IMR-90 (cell line): Measurements from ENCODE around the gene GDNF. TPM values are rescaled to one million over a fixed set of nuclear protein-coding genes. Genes with fewer than 3 reads are reported as not detected.

Experiments used
- ATAC-seq: fragments of 200-7000 bp; cut with Tn5 transposase; 2 replicates; pipeline ENCODE4 v1.9.1; 2020; ENCODE audit warnings: low read depth, mild to moderate bottlenecking, moderate library complexity
- BruUV-seq: library from RNA; stranded (reverse); fragments of 400-500 nt; replicated peaks from 2 replicates; lab custom pipeline; 2021; lab: Mats Ljungman, UMichigan
- CTCF ChIA-PET: fragments of 300-600 bp; formaldehyde crosslinking; extraction: SDS; loops from one replicate; lab custom pipeline; 2021; ENCODE audit warnings: antibody characterized with exemption; lab: Yijun Ruan, JAX
- POLR2A ChIA-PET: fragments of 300-600 bp; sonication (Branson Sonifier 250); formaldehyde crosslinking; loops from one replicate; lab custom pipeline; 2022; ENCODE audit warnings: antibody characterized with exemption; ENCODE audit not compliant: unreplicated experiment; lab: Charles Lee
- DNase-seq: peaks from one replicate; pipeline ENCODE4 v3.0.0; 2013
- H2AFZ ChIP-seq: replicated peaks from 2 replicates; pipeline ENCODE3; 2013; ENCODE audit warnings: low read length, mild to moderate bottlenecking; ENCODE audit not compliant: poor library complexity
- H2AK5ac ChIP-seq: 2 replicates; pipeline ENCODE4 v1.6.1; 2013; ENCODE audit warnings: low read depth, low read length, inconsistent platforms
- H2AK9ac ChIP-seq: replicated peaks from 2 replicates; pipeline ENCODE3; 2013; ENCODE audit warnings: mild to moderate bottlenecking, low read depth, low read length, moderate library complexity; ENCODE audit not compliant: poor library complexity
- H2BK120ac ChIP-seq: 2 replicates; pipeline ENCODE4 v1.6.1; 2013; ENCODE audit warnings: low read depth, low read length, inconsistent platforms
- H2BK15ac ChIP-seq: 3 replicates; pipeline ENCODE4 v1.6.1; 2013; ENCODE audit warnings: low read depth, low read length, inconsistent platforms
- H2BK20ac ChIP-seq: 2 replicates; pipeline ENCODE4 v1.6.1; 2013; ENCODE audit warnings: low read depth, mild to moderate bottlenecking, inconsistent platforms, low read length, moderate library complexity
- H2BK5ac ChIP-seq: 2 replicates; pipeline ENCODE4 v1.6.1; 2013; ENCODE audit warnings: mild to moderate bottlenecking, low read depth, low read length, inconsistent platforms; ENCODE audit not compliant: poor library complexity, severe bottlenecking
- H3K14ac ChIP-seq: replicated peaks from 2 replicates; pipeline ENCODE4 v1.6.1; 2013; ENCODE audit warnings: low read depth, low read length, inconsistent platforms
- H3K18ac ChIP-seq: 2 replicates; pipeline ENCODE4 v1.6.1; 2013; ENCODE audit warnings: low read depth, low read length, control low read depth
- H3K23ac ChIP-seq: 2 replicates; pipeline ENCODE4 v1.6.1; 2013; ENCODE audit warnings: low read depth, low read length, inconsistent platforms
- H3K27ac ChIP-seq: 2 replicates; pipeline ENCODE4 v1.5.1; 2013; ENCODE audit warnings: mild to moderate bottlenecking, control low read depth, low read length; ENCODE audit not compliant: insufficient read depth
- H3K27me3 ChIP-seq: 2 replicates; pipeline ENCODE4 v1.6.1; 2013; ENCODE audit warnings: low read length; ENCODE audit not compliant: control insufficient read depth, insufficient read depth
- H3K36me3 ChIP-seq: 2 replicates; pipeline ENCODE4 v1.6.1; 2013; ENCODE audit warnings: low read length, mixed read lengths; ENCODE audit not compliant: control insufficient read depth, insufficient read depth
- H3K4ac ChIP-seq: 2 replicates; pipeline ENCODE4 v1.6.1; 2013; ENCODE audit warnings: low read depth, low read length, inconsistent platforms
- H3K4me1 ChIP-seq: 2 replicates; pipeline ENCODE4 v1.6.1; 2013; ENCODE audit warnings: low read length, mixed read lengths; ENCODE audit not compliant: control insufficient read depth, insufficient read depth
- H3K4me2 ChIP-seq: 2 replicates; pipeline ENCODE4 v1.6.1; 2013; ENCODE audit warnings: low read depth, mild to moderate bottlenecking, control low read depth, low read length, moderate library complexity
- H3K4me3 ChIP-seq: 2 replicates; pipeline ENCODE4 v1.5.1; 2013; ENCODE audit warnings: low read depth, mild to moderate bottlenecking, control low read depth, low read length, moderate library complexity; ENCODE audit not compliant: insufficient read depth
- H3K56ac ChIP-seq: 2 replicates; pipeline ENCODE4 v1.6.1; 2013; ENCODE audit warnings: low read length, inconsistent platforms; ENCODE audit not compliant: insufficient read depth; ENCODE audit errors: extremely low read depth
- H3K79me1 ChIP-seq, 2 experiments: 2 replicates each; pipeline ENCODE4 v1.6.1; 2013; ENCODE audit warnings: low read length in 2 of 2, inconsistent platforms in 1 of 2, low read depth in 1 of 2
- H3K9ac ChIP-seq: 2 replicates; pipeline ENCODE4 v1.6.1; 2013; ENCODE audit warnings: low read depth, low read length, control low read depth
- H3K9me1 ChIP-seq: 2 replicates; pipeline ENCODE4 v1.6.1; 2013; ENCODE audit warnings: low read length, inconsistent platforms; ENCODE audit not compliant: insufficient read depth
- H3K9me3 ChIP-seq: 2 replicates; pipeline ENCODE4 v1.6.1; 2013; ENCODE audit warnings: low read length; ENCODE audit not compliant: control insufficient read depth, insufficient read depth
- H4K20me1 ChIP-seq: 2 replicates; pipeline ENCODE4 v1.6.1; 2013; ENCODE audit warnings: low read length, inconsistent platforms; ENCODE audit not compliant: insufficient read depth
- H4K5ac ChIP-seq: 2 replicates; pipeline ENCODE4 v1.6.1; 2013; ENCODE audit warnings: mild to moderate bottlenecking, low read depth, low read length, control low read depth
- H4K8ac ChIP-seq, 2 experiments: 2 replicates each; pipeline ENCODE4 v1.6.1; 2013; ENCODE audit warnings: low read depth in 2 of 2, low read length in 2 of 2, control low read depth in 1 of 2, inconsistent platforms in 1 of 2
- H4K91ac ChIP-seq: 2 replicates; pipeline ENCODE4 v1.6.1; 2013; ENCODE audit warnings: low read depth, low read length, inconsistent platforms; ENCODE audit not compliant: insufficient read depth
- BHLHE40 ChIP-seq: fragments of 150-350 bp; IDR thresholded peaks from 2 replicates; pipeline ENCODE4 v1.6.1; 2016; ENCODE audit warnings: mild to moderate bottlenecking, low read depth, low read length
- CHD1 ChIP-seq: IDR thresholded peaks from 2 replicates; pipeline ENCODE4 v1.6.1; 2012; ENCODE audit warnings: low read depth, low read length, improper control_type of control experiment
- MAFK ChIP-seq: IDR thresholded peaks from 2 replicates; pipeline ENCODE4 v1.6.1; 2012; ENCODE audit warnings: low read depth, low read length, improper control_type of control experiment
- MAZ ChIP-seq: IDR thresholded peaks from 2 replicates; pipeline ENCODE4 v1.6.1; 2012; ENCODE audit warnings: low read depth, mild to moderate bottlenecking, low read length, improper control_type of control experiment, moderate library complexity, borderline replicate concordance
- MXI1 ChIP-seq: IDR thresholded peaks from 2 replicates; pipeline ENCODE4 v1.6.1; 2012; ENCODE audit warnings: low read depth, mild to moderate bottlenecking, low read length, moderate library complexity, borderline replicate concordance
- NFE2L2 ChIP-seq: fragments of 150-350 bp; IDR thresholded peaks from 2 replicates; pipeline ENCODE4 v1.6.1; 2016; ENCODE audit warnings: low read depth, mild to moderate bottlenecking, low read length
- POLR2A ChIP-seq: IDR thresholded peaks from 2 replicates; pipeline ENCODE4 v1.6.1; 2012; ENCODE audit warnings: mild to moderate bottlenecking, low read depth, low read length
- RCOR1 ChIP-seq: IDR thresholded peaks from 2 replicates; pipeline ENCODE4 v1.6.1; 2012; ENCODE audit warnings: mild to moderate bottlenecking, low read length, improper control_type of control experiment; ENCODE audit not compliant: insufficient replicate concordance
- RFX5 ChIP-seq: IDR thresholded peaks from 2 replicates; pipeline ENCODE4 v1.8.0; 2012; ENCODE audit warnings: low read depth, mild to moderate bottlenecking, low read length, moderate library complexity
- WGBS, 2 experiments: methylation state at CpG; one replicate each; pipeline versions ENCODE4 v1.1.5 to v1.1.7; 2013; ENCODE audit warnings: missing lambda C conversion rate in 2 of 2; ENCODE audit not compliant: insufficient read length in 1 of 2; ENCODE audit errors: extremely low coverage in 2 of 2; 5-methylcytosine and 5-hydroxymethylcytosine counted together
- dilution Hi-C: fragments of 300-500 bp; cut with HindIII; formaldehyde crosslinking; loops from one replicate; pipeline ENCODE4 v1.14.3; 2018; ENCODE audit warnings: low sequenced_read_pairs; ENCODE audit not compliant: unreplicated experiment
- in situ Hi-C: fragments of 300-500 bp; cut with MboI; formaldehyde crosslinking; loops from 3 replicates; pipeline ENCODE4 v1.14.3; 2019; ENCODE audit warnings: low sequenced_read_pairs, inconsistent platforms, mixed read lengths
- intact Hi-C: fragments of 100-400 bp; cut with micrococcal nuclease; formaldehyde crosslinking; loops from 2 replicates; pipeline ENCODE4 v1.10.0; 2022
- polyA plus RNA-seq, 3 experiments: library from polyadenylated mRNA; depleted of rRNA; stranded (reverse); fragments of >200 nt; gene quantifications; 2 replicates each; pipeline ENCODE4 v1.2.3, GENCODE V29; 2012; ENCODE audit warnings: low replicate concordance in 1 of 3
- total RNA-seq: library from RNA; depleted of rRNA; stranded (reverse); fragments of >200 nt; gene quantifications from 2 replicates; pipeline ENCODE4 v1.2.3, GENCODE V29; 2012

The GDNF gene
- total and polyA plus RNA-seq, 2 of the 4 experiments (the other 2 are of a cell fraction): 0.18 to 0.82 TPM

- peak overlapping the region; percentile 23; the same call in 1 of the 2 replicates for H3K4me2 ChIP-seq
- H3K9ac ChIP-seq: no peak overlapping the region
- ATAC-seq: no peak
These were observed 29.5 kb downstream of the GDNF start for GRCh38 chr5:37810311-37810710.

More at GRCh38 chr5:37810311-37810710, 29.5 kb downstream of the GDNF start:
- Histone ChIP-seq H3K14ac (no peak overlapping the region), H2BK20ac (peak overlapping the region; percentile 61; the same call in 1 of the 2 replicates), H3K27me3 (no peaks in the 10 kb centered on the region), H2BK15ac (no peak overlapping the region), H3K4me1 (peaks cover 4% of the 10 kb centered on the region; the same call in 1 of the 2 replicates), H3K18ac (no peak overlapping the region; the same call in 1 of the 2 replicates), H3K23ac (no peak overlapping the region), H3K4me3 (no peak overlapping the region), H2AK5ac (peak overlapping the region; percentile 14; the same call in 1 of the 2 replicates), H4K20me1 (no peaks in the 10 kb centered on the region), H3K9me3 (no peaks in the 10 kb centered on the region), H4K91ac (no peak overlapping the region; the same call in 1 of the 2 replicates), H2AFZ (peak overlapping the region; percentile 71), H3K27ac (no peak overlapping the region), H3K79me1 (no peaks in the 10 kb centered on the region), H2BK5ac (peak overlapping the region; percentile 69), H4K5ac (peak overlapping the region; percentile 45; the same call in 1 of the 2 replicates), H2AK9ac (no peak overlapping the region), H3K4ac (peak overlapping the region; percentile 8; the same call in 1 of the 2 replicates), H3K56ac (no peak overlapping the region), H4K8ac (peak overlapping the region in 1 of 2 experiments; percentile 54; a peak in 1 of 4 replicates), H2BK120ac (peak overlapping the region; percentile 44), H3K36me3 (0 out of 2 replicates have a peak, but pooled peaks cover 2% of the 10 kb centered on the region), H3K9me1 (no peaks in the 10 kb centered on the region)
- in situ Hi-C loops (no loop called here), intact Hi-C loops (no loop called here), dilution Hi-C loops (no loop called here)
- no TSS peak for BruUV-seq
- DNase-seq: peak; percentile 64
- CTCF ChIA-PET: no interaction called here
- POLR2A ChIA-PET: interaction anchor here (0.6 kb wide), 1 partner anchor 86 kb away, joined by 3 read pairs; no protein-coding TSS in a partner anchor
- 79% methylated on average over 8 of the region's 14 CpGs; no CpG with 5 or more reads in 1 of the 2 experiments for WGBS, 2 experiments
- TF ChIP-seq POLR2A: no peak
- no peak for TF ChIP-seq RCOR1
- TF ChIP-seq CHD1: no peak
- TF ChIP-seq MAFK: no peak
- no peak for TF ChIP-seq MAZ
- TF ChIP-seq RFX5: no peak
- peak; percentile 57 for TF ChIP-seq NFE2L2
- no peak for TF ChIP-seq MXI1
- TF ChIP-seq BHLHE40: no peak
